ENCODE data around the gene ZNF579.

ZNF579 gene

GRCh38 chr19:55580628-55581144, at the start of gene ZNF579:
ZNF579 (minus strand) TSS chr19:55580848; CDS start chr19:55579639, 1,209 bp downstream.
- peak; percentile 63 for DNase-seq (ENCODE audit: low read depth)

- DNase-seq (ENCODE audit: low read depth): no peak
Observed at GRCh38 chr19:55626350-55626749, 45.7 kb upstream of the ZNF579 start.

GRCh38 chr19:55625004-55625326, 44.3 kb upstream of the ZNF579 start:
- DNase-seq (ENCODE audit: low read depth): no peak

- DNase-seq (ENCODE audit: low read depth): peak; percentile 81
Observed at GRCh38 chr19:55624109-55625003, 43.7 kb upstream of the ZNF579 start, which contains the start of gene ZNF784. ZNF784 (minus strand) TSS chr19:55624566; CDS start chr19:55624561, 5 bp downstream.

- DNase-seq (ENCODE audit: low read depth): no peak
Observed at GRCh38 chr19:55623561-55623960, 42.9 kb upstream of the ZNF579 start.

GRCh38 chr19:55623130-55623529, 42.5 kb upstream of the ZNF579 start:
- no peak for DNase-seq (ENCODE audit: low read depth)

GRCh38 chr19:55622242-55622969, 41.8 kb upstream of the ZNF579 start:
- DNase-seq (ENCODE audit: low read depth): no peak

GRCh38 chr19:55621673-55622231, 41.1 kb upstream of the ZNF579 start:
- DNase-seq (ENCODE audit: low read depth): no peak

- no peak for DNase-seq (ENCODE audit: low read depth)
Observed at GRCh38 chr19:55621205-55621672, 40.6 kb upstream of the ZNF579 start.

- DNase-seq (ENCODE audit: low read depth): no peak
Observed at GRCh38 chr19:55620410-55621204, 40.0 kb upstream of the ZNF579 start.

- DNase-seq (ENCODE audit: low read depth): no peak
Observed at GRCh38 chr19:55619286-55619685, 38.6 kb upstream of the ZNF579 start.

- no peak for DNase-seq (ENCODE audit: low read depth)
Observed at GRCh38 chr19:55618426-55618825, 37.8 kb upstream of the ZNF579 start.

- no peak for DNase-seq (ENCODE audit: low read depth)
Observed at GRCh38 chr19:55617426-55617825, 36.8 kb upstream of the ZNF579 start.

GRCh38 chr19:55616395-55616875, 35.8 kb upstream of the ZNF579 start:
- DNase-seq (ENCODE audit: low read depth): no peak

GRCh38 chr19:55615543-55616394, 35.1 kb upstream of the ZNF579 start:
- no peak for DNase-seq (ENCODE audit: low read depth)

GRCh38 chr19:55614711-55615542, 34.3 kb upstream of the ZNF579 start:
- DNase-seq (ENCODE audit: low read depth): no peak

GRCh38 chr19:55613930-55614710, 33.5 kb upstream of the ZNF579 start:
- no peak for DNase-seq (ENCODE audit: low read depth)

GRCh38 chr19:55613396-55613795, 32.7 kb upstream of the ZNF579 start:
- DNase-seq (ENCODE audit: low read depth): no peak
